Activated effector memory CD4-positive, alpha-beta T cell treated with Interleukin-2 at 50 U/mL for 16 hours (primary cell): ENCODE results near the gene KIF17.

Experiments
- DNase-seq: peaks from one replicate; pipeline ENCODE4 v3.0.0-alpha.2; 2020

The KIF17 gene

GRCh38 chr1:20654104-20654690 is 63.6 kb downstream of the KIF17 start:
- no peak for DNase-seq

GRCh38 chr1:20652300-20652699 is 65.5 kb downstream of the KIF17 start:
- DNase-seq = no peak

GRCh38 chr1:20648946-20649345 is 68.9 kb downstream of the KIF17 start:
- no peak for DNase-seq

GRCh38 chr1:20648438-20648837 is 69.4 kb downstream of the KIF17 start:
- DNase-seq = no peak

GRCh38 chr1:20645414-20645813 is 72.4 kb downstream of the KIF17 start:
- DNase-seq = no peak

GRCh38 chr1:20644416-20644815 is 73.4 kb downstream of the KIF17 start:
- no peak for DNase-seq

GRCh38 chr1:20643080-20643479 is 74.7 kb downstream of the KIF17 start:
- DNase-seq = no peak

GRCh38 chr1:20641975-20642374 is 75.8 kb downstream of the KIF17 start:
- no peak for DNase-seq

GRCh38 chr1:20640183-20640597 is 77.6 kb downstream of the KIF17 start:
- peak; percentile 25 for DNase-seq

- no peak for DNase-seq
These were observed 80.9 kb downstream of the KIF17 start for GRCh38 chr1:20636785-20637347.

GRCh38 chr1:20634594-20635084 is 83.2 kb downstream of the KIF17 start:
- DNase-seq = no peak

- DNase-seq = peak; percentile 3
These were observed 83.7 kb downstream of the KIF17 start for GRCh38 chr1:20634065-20634593.

- peak; percentile 89 for DNase-seq
These were observed 84.4 kb downstream of the KIF17 start, which contains the start of gene PINK1 for GRCh38 chr1:20633190-20634064. Gene PINK1, plus strand, starts transcription at chr1:20633458. Its CDS starts 91 bp downstream, at chr1:20633549.

GRCh38 chr1:20632386-20632785 is 85.4 kb downstream of the KIF17 start:
- no peak for DNase-seq

- DNase-seq = no peak
These were observed 87.1 kb downstream of the KIF17 start for GRCh38 chr1:20630729-20631128.

GRCh38 chr1:20626524-20626923 is 91.3 kb downstream of the KIF17 start:
- no peak for DNase-seq

- DNase-seq = no peak
These were observed 91.7 kb downstream of the KIF17 start for GRCh38 chr1:20626098-20626427.

- no peak for DNase-seq
These were observed 92.4 kb downstream of the KIF17 start for GRCh38 chr1:20625176-20626097.

GRCh38 chr1:20624709-20625108 is 93.1 kb downstream of the KIF17 start:
- no peak for DNase-seq

- no peak for DNase-seq
These were observed 96.8 kb downstream of the KIF17 start for GRCh38 chr1:20621012-20621411.

- DNase-seq = no peak
These were observed 97.8 kb downstream of the KIF17 start for GRCh38 chr1:20619999-20620398.

- DNase-seq = no peak
These were observed 99.3 kb downstream of the KIF17 start for GRCh38 chr1:20618550-20618949.
